Vagina (tissue), 2 donors: ENCODE data around the gene CAMKMT. TPM values are rescaled to one million over a fixed set of nuclear protein-coding genes. Genes with fewer than 3 reads are reported as not detected.

ENCODE experiments used
- DNase-seq, 2 donors: peaks; one replicate each; pipeline ENCODE4 v3.0.0-alpha.2; 2017; ENCODE audit errors: extremely low spot score in 2 of 2
- H3K27ac ChIP-seq: fragments of 200-600 bp; sonication (generic); one replicate; pipeline ENCODE4 v1.5.1; 2019
- H3K27me3 ChIP-seq: fragments of 200-600 bp; sonication (generic); one replicate; pipeline ENCODE4 v1.5.1; 2019
- H3K36me3 ChIP-seq, 2 donors: fragments of 200-600 bp; sonication (generic); one replicate each; pipeline ENCODE4 v1.5.1; 2017 to 2019
- H3K4me1 ChIP-seq: fragments of 200-600 bp; sonication (generic); one replicate; pipeline ENCODE4 v1.5.1; 2019
- H3K4me3 ChIP-seq, 2 donors: fragments of 200-600 bp; sonication (generic); 1 replicate in 1 of 2; 2 replicates in 1 of 2; pipeline ENCODE4 v1.5.1; 2016 to 2019
- H3K9me3 ChIP-seq: fragments of 200-600 bp; sonication (generic); one replicate; pipeline ENCODE4 v1.5.1; 2019
- CTCF ChIP-seq, 3 experiments: fragments of 450-650 bp in 2 of 3; fragments of 200-600 bp in 1 of 3; sonication (generic) in 1 of 3; IDR thresholded peaks; one replicate each; pipeline ENCODE4 v1.5.1; 2017 to 2019; ENCODE audit warnings: antibody characterized with exemption in 3 of 3, mild to moderate bottlenecking in 2 of 3, moderate library complexity in 2 of 3
- POLR2A ChIP-seq, 2 donors: fragments of 450-650 bp; IDR thresholded peaks; one replicate each; pipeline ENCODE4 v1.6.1; 2017; ENCODE audit warnings: antibody characterized with exemption in 2 of 2, mild to moderate bottlenecking in 2 of 2, moderate library complexity in 2 of 2
- POLR2AphosphoS5 ChIP-seq, 2 donors: sonication (generic); formaldehyde crosslinking; IDR thresholded peaks; one replicate each; pipeline ENCODE4 v1.9.0; 2017; ENCODE audit warnings: antibody characterized with exemption in 2 of 2, mild to moderate bottlenecking in 2 of 2, low read depth in 1 of 2; ENCODE audit not compliant: insufficient read depth in 1 of 2
- intact Hi-C: fragments of 100-400 bp; cut with DNase I; formaldehyde crosslinking; loops from one replicate; pipeline ENCODE4 v1.15.1; 2023
- total RNA-seq: library from RNA; depleted of rRNA; stranded (reverse); fragments of >200 nt; gene quantifications from one replicate; pipeline ENCODE4 v1.2.3, GENCODE V29; 2016

CAMKMT gene
- total RNA-seq, 1 donor from 2014 or later = 21.1 TPM

GRCh38 chr2:44330801-44331200, 30.9 kb upstream of the CAMKMT start:
- Histone ChIP-seq H3K4me1 (no peaks in the 10 kb centered on the region), H3K9me3 (no peaks in the 10 kb centered on the region), H3K27me3 (no peaks in the 10 kb centered on the region), H3K27ac (no peak overlapping the region), H3K36me3 (peaks cover 6 to 40% of the 10 kb centered on the region in 2 donors), H3K4me3 (no peak overlapping the region)
- intact Hi-C loops = no loop called here
- no peak for TF ChIP-seq POLR2AphosphoS5 (IDR thresholded peaks at IDR 0.05; ENCODE audit: insufficient read depth in 1 of 2, low read depth in 1 of 2)
- no peak for TF ChIP-seq CTCF (IDR thresholded peaks at IDR 0.05)
- TF ChIP-seq POLR2A (IDR thresholded peaks at IDR 0.05) = no peak
- DNase-seq = no peak

- no peak for TF ChIP-seq POLR2AphosphoS5 (IDR thresholded peaks at IDR 0.05; ENCODE audit: insufficient read depth in 1 of 2, low read depth in 1 of 2)
- TF ChIP-seq POLR2A (IDR thresholded peaks at IDR 0.05) = no peak
- TF ChIP-seq CTCF (IDR thresholded peaks at IDR 0.05) = no peak
- no peaks in the 10 kb centered on the region for H3K27me3 ChIP-seq
- no peak overlapping the region for H3K27ac ChIP-seq
- peaks cover 0 to 34% of the 10 kb centered on the region in 2 donors for H3K36me3 ChIP-seq
- H3K9me3 ChIP-seq = no peaks in the 10 kb centered on the region
- no peaks in the 10 kb centered on the region for H3K4me1 ChIP-seq
- intact Hi-C loops = no loop called here
- no peak overlapping the region for H3K4me3 ChIP-seq
- DNase-seq = no peak
Observed at GRCh38 chr2:44333994-44334393, 27.8 kb upstream of the CAMKMT start.

GRCh38 chr2:44335806-44336538, 25.8 kb upstream of the CAMKMT start:
- Histone ChIP-seq H3K4me3 (no peak overlapping the region), H3K9me3 (no peaks in the 10 kb centered on the region), H3K27me3 (no peaks in the 10 kb centered on the region), H3K36me3 (peaks cover 0 to 51% of the 10 kb centered on the region in 2 donors), H3K27ac (no peak overlapping the region), H3K4me1 (no peaks in the 10 kb centered on the region)
- TF ChIP-seq POLR2A (IDR thresholded peaks at IDR 0.05) (no peak), POLR2AphosphoS5 (IDR thresholded peaks at IDR 0.05; ENCODE audit: insufficient read depth in 1 of 2, low read depth in 1 of 2) (no peak), CTCF (IDR thresholded peaks at IDR 0.05) (no peak)
- DNase-seq = no peak
- intact Hi-C loops = no loop called here

GRCh38 chr2:44342854-44343253, 18.9 kb upstream of the CAMKMT start:
- H3K36me3 ChIP-seq = peaks cover 0 to 53% of the 10 kb centered on the region in 2 donors
- TF ChIP-seq CTCF (IDR thresholded peaks at IDR 0.05) (no peak), POLR2A (IDR thresholded peaks at IDR 0.05) (no peak), POLR2AphosphoS5 (IDR thresholded peaks at IDR 0.05; ENCODE audit: insufficient read depth in 1 of 2, low read depth in 1 of 2) (no peak)

GRCh38 chr2:44347526-44347925, 14.2 kb upstream of the CAMKMT start:
- Histone ChIP-seq H3K4me1 (peaks cover 6% of the 10 kb centered on the region), H3K27ac (no peak overlapping the region), H3K4me3 (no peak overlapping the region), H3K9me3 (no peaks in the 10 kb centered on the region), H3K27me3 (no peaks in the 10 kb centered on the region), H3K36me3 (peaks cover 0 to 17% of the 10 kb centered on the region in 2 donors)
- no peak for DNase-seq
- TF ChIP-seq CTCF (IDR thresholded peaks at IDR 0.05) (no peak), POLR2A (IDR thresholded peaks at IDR 0.05) (no peak), POLR2AphosphoS5 (IDR thresholded peaks at IDR 0.05; ENCODE audit: insufficient read depth in 1 of 2, low read depth in 1 of 2) (no peak)
- intact Hi-C loops = no loop called here

More at GRCh38 chr2:44342854-44343253, 18.9 kb upstream of the CAMKMT start:
- Histone ChIP-seq H3K27me3 (no peaks in the 10 kb centered on the region), H3K4me3 (no peak overlapping the region), H3K27ac (no peak overlapping the region), H3K4me1 (no peaks in the 10 kb centered on the region), H3K9me3 (no peaks in the 10 kb centered on the region)
- no peak for DNase-seq
- intact Hi-C loops = no loop called here
